ENCODE data around the gene TLCD1.

TLCD1 gene

GRCh38 chr17:28725166-28725659 is 820 bp downstream of the TLCD1 start (continued):
- TF ChIP-seq, protein P1, sequence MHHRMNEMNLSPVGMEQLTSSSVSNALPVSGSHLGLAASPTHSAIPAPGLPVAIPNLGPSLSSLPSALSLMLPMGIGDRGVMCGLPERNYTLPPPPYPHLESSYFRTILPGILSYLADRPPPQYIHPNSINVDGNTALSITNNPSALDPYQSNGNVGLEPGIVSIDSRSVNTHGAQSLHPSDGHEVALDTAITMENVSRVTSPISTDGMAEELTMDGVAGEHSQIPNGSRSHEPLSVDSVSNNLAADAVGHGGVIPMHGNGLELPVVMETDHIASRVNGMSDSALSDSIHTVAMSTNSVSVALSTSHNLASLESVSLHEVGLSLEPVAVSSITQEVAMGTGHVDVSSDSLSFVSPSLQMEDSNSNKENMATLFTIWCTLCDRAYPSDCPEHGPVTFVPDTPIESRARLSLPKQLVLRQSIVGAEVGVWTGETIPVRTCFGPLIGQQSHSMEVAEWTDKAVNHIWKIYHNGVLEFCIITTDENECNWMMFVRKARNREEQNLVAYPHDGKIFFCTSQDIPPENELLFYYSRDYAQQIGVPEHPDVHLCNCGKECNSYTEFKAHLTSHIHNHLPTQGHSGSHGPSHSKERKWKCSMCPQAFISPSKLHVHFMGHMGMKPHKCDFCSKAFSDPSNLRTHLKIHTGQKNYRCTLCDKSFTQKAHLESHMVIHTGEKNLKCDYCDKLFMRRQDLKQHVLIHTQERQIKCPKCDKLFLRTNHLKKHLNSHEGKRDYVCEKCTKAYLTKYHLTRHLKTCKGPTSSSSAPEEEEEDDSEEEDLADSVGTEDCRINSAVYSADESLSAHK (tag by site-specific recombination; IDR thresholded peaks at IDR 0.05) = no peak; the same call in 1 of the 2 replicates
- TF ChIP-seq ZFHX2 (tag by site-specific recombination; conservative IDR thresholded peaks at IDR 0.05) (0 out of 2 replicates have a peak, but pooled peaks have one; percentile 36), ZNF488 (tag by site-specific recombination; IDR thresholded peaks at IDR 0.05) (no peak), ZNF837 (tag by site-specific recombination; IDR thresholded peaks at IDR 0.05) (0 out of 2 replicates have a peak, but pooled peaks have one; percentile 20), ZNF529 (tag by site-specific recombination; IDR thresholded peaks at IDR 0.05; ENCODE audit: insufficient replicate concordance) (no peak), ZBTB21 (tag by site-specific recombination; IDR thresholded peaks at IDR 0.05) (peak; percentile 50), GLI2 (tag by site-specific recombination; IDR thresholded peaks at IDR 0.05; ENCODE audit: borderline replicate concordance, low read depth) (no peak), FEZF1 (tag by site-specific recombination; IDR thresholded peaks at IDR 0.05) (no peak), KLF16 (tag by site-specific recombination; IDR thresholded peaks at IDR 0.05) (no peak), ZNF335 (tag by site-specific recombination; conservative IDR thresholded peaks at IDR 0.05) (no peak), SP2 (tag by site-specific recombination; IDR thresholded peaks at IDR 0.05) (peak; percentile 34; the same call in 1 of the 2 replicates), ZNF146 (tag by site-specific recombination; IDR thresholded peaks at IDR 0.05) (peak; percentile 2; the same call in 1 of the 2 replicates), ZNF501 (tag by site-specific recombination; IDR thresholded peaks at IDR 0.05) (peak; percentile 78; the same call in 1 of the 2 replicates), ZNF221 (tag by site-specific recombination; IDR thresholded peaks at IDR 0.05; ENCODE audit: borderline replicate concordance) (no peak), TSHZ1 (tag by site-specific recombination; IDR thresholded peaks at IDR 0.05; ENCODE audit: borderline replicate concordance) (peak; percentile 27; the same call in 1 of the 2 replicates), ZNF521 (tag by site-specific recombination; IDR thresholded peaks at IDR 0.05) (no peak), HOXA7 (CRISPR knock-in tag; IDR thresholded peaks at IDR 0.05; ENCODE audit: borderline replicate concordance) (no peak), BCL11A (tag by site-specific recombination; IDR thresholded peaks at IDR 0.05; ENCODE audit: low read depth) (peak; percentile 100), ZNF239 (tag by site-specific recombination; IDR thresholded peaks at IDR 0.05) (no peak), ATF2 (tag by site-specific recombination; IDR thresholded peaks at IDR 0.05; ENCODE audit: low read depth) (peak; percentile 95), ZSCAN23 (tag by site-specific recombination; IDR thresholded peaks at IDR 0.05) (peak; percentile 11; the same call in 1 of the 2 replicates), ZSCAN30 (tag by site-specific recombination; IDR thresholded peaks at IDR 0.05) (peak; percentile 67), ZNF112 (tag by site-specific recombination; IDR thresholded peaks at IDR 0.05) (no peak), ZEB2 (tag by site-specific recombination; IDR thresholded peaks at IDR 0.05) (peak; percentile 90), ZNF544 (tag by site-specific recombination; IDR thresholded peaks at IDR 0.05) (no peak)
- TF ChIP-seq, protein P2, sequence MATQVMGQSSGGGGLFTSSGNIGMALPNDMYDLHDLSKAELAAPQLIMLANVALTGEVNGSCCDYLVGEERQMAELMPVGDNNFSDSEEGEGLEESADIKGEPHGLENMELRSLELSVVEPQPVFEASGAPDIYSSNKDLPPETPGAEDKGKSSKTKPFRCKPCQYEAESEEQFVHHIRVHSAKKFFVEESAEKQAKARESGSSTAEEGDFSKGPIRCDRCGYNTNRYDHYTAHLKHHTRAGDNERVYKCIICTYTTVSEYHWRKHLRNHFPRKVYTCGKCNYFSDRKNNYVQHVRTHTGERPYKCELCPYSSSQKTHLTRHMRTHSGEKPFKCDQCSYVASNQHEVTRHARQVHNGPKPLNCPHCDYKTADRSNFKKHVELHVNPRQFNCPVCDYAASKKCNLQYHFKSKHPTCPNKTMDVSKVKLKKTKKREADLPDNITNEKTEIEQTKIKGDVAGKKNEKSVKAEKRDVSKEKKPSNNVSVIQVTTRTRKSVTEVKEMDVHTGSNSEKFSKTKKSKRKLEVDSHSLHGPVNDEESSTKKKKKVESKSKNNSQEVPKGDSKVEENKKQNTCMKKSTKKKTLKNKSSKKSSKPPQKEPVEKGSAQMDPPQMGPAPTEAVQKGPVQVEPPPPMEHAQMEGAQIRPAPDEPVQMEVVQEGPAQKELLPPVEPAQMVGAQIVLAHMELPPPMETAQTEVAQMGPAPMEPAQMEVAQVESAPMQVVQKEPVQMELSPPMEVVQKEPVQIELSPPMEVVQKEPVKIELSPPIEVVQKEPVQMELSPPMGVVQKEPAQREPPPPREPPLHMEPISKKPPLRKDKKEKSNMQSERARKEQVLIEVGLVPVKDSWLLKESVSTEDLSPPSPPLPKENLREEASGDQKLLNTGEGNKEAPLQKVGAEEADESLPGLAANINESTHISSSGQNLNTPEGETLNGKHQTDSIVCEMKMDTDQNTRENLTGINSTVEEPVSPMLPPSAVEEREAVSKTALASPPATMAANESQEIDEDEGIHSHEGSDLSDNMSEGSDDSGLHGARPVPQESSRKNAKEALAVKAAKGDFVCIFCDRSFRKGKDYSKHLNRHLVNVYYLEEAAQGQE (tag by site-specific recombination; IDR thresholded peaks at IDR 0.05) = peak; percentile 12; the same call in 1 of the 2 replicates
- TF ChIP-seq, protein P3, sequence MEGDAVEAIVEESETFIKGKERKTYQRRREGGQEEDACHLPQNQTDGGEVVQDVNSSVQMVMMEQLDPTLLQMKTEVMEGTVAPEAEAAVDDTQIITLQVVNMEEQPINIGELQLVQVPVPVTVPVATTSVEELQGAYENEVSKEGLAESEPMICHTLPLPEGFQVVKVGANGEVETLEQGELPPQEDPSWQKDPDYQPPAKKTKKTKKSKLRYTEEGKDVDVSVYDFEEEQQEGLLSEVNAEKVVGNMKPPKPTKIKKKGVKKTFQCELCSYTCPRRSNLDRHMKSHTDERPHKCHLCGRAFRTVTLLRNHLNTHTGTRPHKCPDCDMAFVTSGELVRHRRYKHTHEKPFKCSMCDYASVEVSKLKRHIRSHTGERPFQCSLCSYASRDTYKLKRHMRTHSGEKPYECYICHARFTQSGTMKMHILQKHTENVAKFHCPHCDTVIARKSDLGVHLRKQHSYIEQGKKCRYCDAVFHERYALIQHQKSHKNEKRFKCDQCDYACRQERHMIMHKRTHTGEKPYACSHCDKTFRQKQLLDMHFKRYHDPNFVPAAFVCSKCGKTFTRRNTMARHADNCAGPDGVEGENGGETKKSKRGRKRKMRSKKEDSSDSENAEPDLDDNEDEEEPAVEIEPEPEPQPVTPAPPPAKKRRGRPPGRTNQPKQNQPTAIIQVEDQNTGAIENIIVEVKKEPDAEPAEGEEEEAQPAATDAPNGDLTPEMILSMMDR (tag by site-specific recombination; IDR thresholded peaks at IDR 0.05) = peak; percentile 68
